Mucosa of stomach (tissue), 1 donor: ENCODE measurements around the gene MRPL52.

Experiments used
- H3K27me3 ChIP-seq: one replicate; pipeline ENCODE4 v1.7.0; 2013; ENCODE audit warnings: mild to moderate bottlenecking, low read length; ENCODE audit not compliant: control insufficient read depth, insufficient read depth
- H3K36me3 ChIP-seq: one replicate; pipeline ENCODE4 v1.7.0; 2013; ENCODE audit warnings: low read length; ENCODE audit not compliant: control insufficient read depth, insufficient read depth
- H3K4me1 ChIP-seq: one replicate; pipeline ENCODE4 v1.7.0; 2013; ENCODE audit warnings: mild to moderate bottlenecking, low read length; ENCODE audit not compliant: control insufficient read depth, insufficient read depth
- H3K4me3 ChIP-seq: one replicate; pipeline ENCODE4 v1.7.0; 2013; ENCODE audit warnings: low read length
- H3K9ac ChIP-seq: one replicate; pipeline ENCODE4 v1.7.0; 2013; ENCODE audit warnings: mild to moderate bottlenecking, low read length, moderate library complexity
- H3K9me3 ChIP-seq: one replicate; pipeline ENCODE4 v1.7.0; 2013; ENCODE audit warnings: mild to moderate bottlenecking, low read length, moderate library complexity; ENCODE audit not compliant: control insufficient read depth
- donor health status: Pancreatic carcinoma.

Gene MRPL52

GRCh38 chr14:22883173-22883976, 53.7 kb downstream of the MRPL52 start, which contains the start of gene REM2:
TSS of gene REM2 (plus strand) at chr14:22883222. CDS start at chr14:22883288, 66 bp downstream.
- H3K9ac ChIP-seq: peak within 1 kb of the TSS; percentile 24
- no peaks in the 10 kb centered on the region for H3K9me3 ChIP-seq
- no peaks in the 10 kb centered on the region for H3K27me3 ChIP-seq
- peaks cover 11% of the 10 kb centered on the region for H3K36me3 ChIP-seq
- H3K4me1 ChIP-seq: peaks cover 37% of the 10 kb centered on the region
- no peak within 1 kb of the TSS for H3K4me3 ChIP-seq

GRCh38 chr14:22884076-22884737, 54.5 kb downstream of the MRPL52 start:
- H3K4me1 ChIP-seq: peaks cover 39% of the 10 kb centered on the region
- no peaks in the 10 kb centered on the region for H3K27me3 ChIP-seq
- H3K9ac ChIP-seq: no peak overlapping the region
- no peaks in the 10 kb centered on the region for H3K9me3 ChIP-seq
- peaks cover 4% of the 10 kb centered on the region for H3K36me3 ChIP-seq
- H3K4me3 ChIP-seq: no peak overlapping the region
